HepG2 (cell line): ENCODE results near the gene MEI1. TPM values are rescaled to one million over a fixed set of nuclear protein-coding genes. Genes with fewer than 3 reads are reported as not detected.
A peak's percentile ranks its signal among the peaks of the same experiment; 100 is the strongest.

Source experiments
- AHR ChIP-seq: IDR thresholded peaks from 2 replicates; pipeline ENCODE4 v1.6.1; 2018; ENCODE audit warnings: missing genetic modification reagents, missing compliant biosample characterization
- CTCF ChIP-seq: sonication (generic); formaldehyde crosslinking; IDR thresholded peaks from 2 replicates; pipeline ENCODE4 v1.5.0; 2020; ENCODE audit warnings: mild to moderate bottlenecking, missing genetic modification reagents, moderate library complexity
- ESRRA ChIP-seq: sonication (generic); formaldehyde crosslinking; IDR thresholded peaks from 2 replicates; pipeline ENCODE4 v1.5.1; 2020; ENCODE audit warnings: mild to moderate bottlenecking, low read depth, missing genetic modification reagents
- FOXO1 ChIP-seq: sonication (generic); formaldehyde crosslinking; IDR thresholded peaks from 2 replicates; pipeline ENCODE4 v1.4.0; 2020; ENCODE audit warnings: missing genetic modification reagents
- HDAC6 ChIP-seq: fragments of 200-600 bp; sonication (generic); IDR thresholded peaks from 2 replicates; pipeline ENCODE4 v1.7.0; 2017; ENCODE audit warnings: mild to moderate bottlenecking, antibody characterized with exemption, low read length, low read depth
- HNF1A ChIP-seq, 2 experiments: sonication (generic) in 1 of 2; formaldehyde crosslinking in 1 of 2; IDR thresholded peaks; 2 replicates each; pipeline versions ENCODE4 v1.4.0 to v1.6.1; 2016 to 2020; ENCODE audit warnings: borderline replicate concordance in 1 of 2, low read depth in 1 of 2, mild to moderate bottlenecking in 1 of 2, missing genetic modification reagents in 1 of 2
- KDM1A ChIP-seq: IDR thresholded peaks from 2 replicates; pipeline ENCODE4 v1.6.1; 2016; ENCODE audit warnings: missing compliant biosample characterization
- KLF15 ChIP-seq: sonication (generic); formaldehyde crosslinking; IDR thresholded peaks from 2 replicates; pipeline ENCODE4 v1.8.1; 2023; ENCODE audit warnings: borderline replicate concordance, mild to moderate bottlenecking, inconsistent platforms, missing genetic modification reagents, mixed read lengths
- MXD4 ChIP-seq: IDR thresholded peaks from 2 replicates; pipeline ENCODE4 v1.6.1; 2016; ENCODE audit warnings: mild to moderate bottlenecking, missing biosample characterization, missing genetic modification reagents
- NFKB2 ChIP-seq: sonication (generic); formaldehyde crosslinking; IDR thresholded peaks from 2 replicates; pipeline ENCODE4 v1.4.0; 2020; ENCODE audit warnings: missing genetic modification reagents, borderline replicate concordance
- SMAD3 ChIP-seq: sonication (generic); formaldehyde crosslinking; IDR thresholded peaks from 2 replicates; pipeline ENCODE4 v1.4.0; 2020; ENCODE audit warnings: missing genetic modification reagents
- SNAPC4 ChIP-seq: sonication (generic); formaldehyde crosslinking; IDR thresholded peaks from 2 replicates; pipeline ENCODE4 v1.4.0; 2020; ENCODE audit warnings: mild to moderate bottlenecking, missing genetic modification reagents
- SOX5 ChIP-seq: IDR thresholded peaks from 2 replicates; pipeline ENCODE4 v1.6.1; 2016; ENCODE audit warnings: borderline replicate concordance
- ZNF160 ChIP-seq: sonication (generic); formaldehyde crosslinking; IDR thresholded peaks from 2 replicates; pipeline ENCODE4 v1.8.0; 2022; ENCODE audit warnings: mild to moderate bottlenecking, inconsistent platforms, missing genetic modification reagents
- ZNF24 ChIP-seq: fragments of 450-650 bp; IDR thresholded peaks from 2 replicates; pipeline ENCODE4 v1.6.1; 2017; ENCODE audit warnings: antibody characterized with exemption, mild to moderate bottlenecking
- ZNF614 ChIP-seq: IDR thresholded peaks from 2 replicates; pipeline ENCODE4 v1.6.1; 2018; ENCODE audit warnings: missing biosample characterization, missing genetic modification reagents, inconsistent platforms, borderline replicate concordance
- ZNF615 ChIP-seq: sonication (generic); formaldehyde crosslinking; IDR thresholded peaks from 2 replicates; pipeline ENCODE4 v1.5.0; 2020; ENCODE audit warnings: mild to moderate bottlenecking, missing genetic modification reagents, borderline replicate concordance
- ZSCAN29 ChIP-seq: sonication (generic); formaldehyde crosslinking; conservative IDR thresholded peaks from 2 replicates; pipeline ENCODE4 v1.4.0; 2020; ENCODE audit warnings: mild to moderate bottlenecking, missing genetic modification reagents
- polyA plus RNA-seq, 8 experiments: library from polyadenylated mRNA; depleted of rRNA in 3 of 8; stranded (reverse) in 7 of 8; unstranded in 1 of 8; fragments of >200 nt; fragmentation: Illumina TruSeq in 4 of 8; extraction: Trizol in 4 of 8; gene quantifications; 2 replicates each; pipeline versions ENCODE4 v1.2.1 to v1.2.3, GENCODE V29; 2011 to 2016; ENCODE audit warnings: low read depth in 4 of 8, missing spikeins in 1 of 8, mixed read lengths in 1 of 8; ENCODE audit not compliant: insufficient read depth in 1 of 8
- total RNA-seq, 5 experiments: library from RNA; depleted of rRNA; stranded (reverse); fragments of >200 nt; fragmentation: Illumina TruSeq; extraction: Trizol; gene quantifications; 2 replicates each; pipeline ENCODE4 v1.2.3, GENCODE V29; 2016; ENCODE audit warnings: low read depth in 1 of 5

Gene MEI1
- total and polyA plus RNA-seq, 2 of the 13 experiments (the other 11 are each of a cell fraction or from before 2014, with no cell fraction given), result 0.75 to 1.9 TPM

- TF ChIP-seq HNF1A (IDR thresholded peaks at IDR 0.05; ENCODE audit: low read depth), result no peak
- peak; percentile 58 for TF ChIP-seq HNF1A (CRISPR knock-in tag; IDR thresholded peaks at IDR 0.05; ENCODE audit: borderline replicate concordance)
- peak; percentile 65; the same call in 1 of the 2 replicates for TF ChIP-seq ZNF614
- TF ChIP-seq SOX5 (CRISPR knock-in tag), result no peak; the same call in 1 of the 2 replicates
- no peak; the same call in 1 of the 2 replicates for TF ChIP-seq ESRRA
- no peak for TF ChIP-seq ZNF24
- 0 out of 2 replicates have a peak, but pooled peaks have one; percentile 33 for TF ChIP-seq FOXO1 (CRISPR knock-in tag)
- TF ChIP-seq ZNF615 (CRISPR knock-in tag), result no peak
- TF ChIP-seq AHR, result no peak
- peak; percentile 52; the same call in 1 of the 2 replicates for TF ChIP-seq ZSCAN29 (CRISPR knock-in tag)
- no peak for TF ChIP-seq ZNF160 (CRISPR knock-in tag)
- peak; percentile 85 for TF ChIP-seq MXD4
- TF ChIP-seq CTCF (CRISPR knock-in tag), result no peak
- no peak for TF ChIP-seq SNAPC4 (CRISPR knock-in tag)
- TF ChIP-seq KLF15 (CRISPR knock-in tag), result no peak
- 0 out of 2 replicates have a peak, but pooled peaks have one; percentile 41 for TF ChIP-seq SMAD3
- TF ChIP-seq HDAC6, result no peak
- TF ChIP-seq NFKB2 (CRISPR knock-in tag), result 0 out of 2 replicates have a peak, but pooled peaks have one; percentile 83
- TF ChIP-seq KDM1A (CRISPR knock-in tag), result no peak
Measured at GRCh38 chr22:41682033-41682807, 17.1 kb upstream of the MEI1 start (continued).
